A549 (cell line): ENCODE data around the gene TCF3. TPM values are rescaled to one million over a fixed set of nuclear protein-coding genes. Genes with fewer than 3 reads are reported as not detected.

Source experiments
- ATAC-seq, 2 experiments: fragments of 200-7000 bp in 1 of 2; fragments of >200 bp in 1 of 2; cut with Nextera tagmentation in 1 of 2; cut with Tn5 transposase in 1 of 2; 3 replicates each; pipeline versions ENCODE4 v1.8.0 to v1.9.1; 2018 to 2020; ENCODE audit warnings: mild to moderate bottlenecking in 1 of 2, moderate library complexity in 1 of 2
- CTCF ChIA-PET: fragments of 300-600 bp; sonication (Branson Sonifier 250); formaldehyde crosslinking; extraction: SDS; loops from one replicate; lab custom pipeline; 2021; ENCODE audit warnings: antibody characterized with exemption, inconsistent platforms; lab: Yijun Ruan, JAX
- POLR2A ChIA-PET: fragments of 350-600 bp; formaldehyde crosslinking; extraction: SDS; loops from one replicate; lab custom pipeline; 2021; ENCODE audit warnings: antibody characterized with exemption, inconsistent platforms; lab: Yijun Ruan, JAX
- DNase-seq, 2 experiments: peaks; one replicate each; pipeline versions ENCODE4 v3.0.0 to v3.0.0-alpha.2; 2011 to 2016; ENCODE audit warnings: low read depth in 1 of 2, low spot score in 1 of 2
- FAIRE-seq: peaks from 2 replicates; lab custom pipeline; 2011; peaks lifted over from hg19 to GRCh38; lab: Jason Lieb, UNC
- H3K27ac ChIP-seq, 2 experiments: fragments of >200 bp; sonication (Bioruptor Twin); formaldehyde crosslinking; 3 replicates each; pipeline ENCODE4 v1.5.1; 2016 to 2017
- H3K4me1 ChIP-seq: fragments of >200 bp; sonication (Bioruptor Twin); formaldehyde crosslinking; 3 replicates; pipeline ENCODE4 v1.6.1; 2016
- H3K4me2 ChIP-seq: fragments of >200 bp; sonication (Bioruptor Twin); formaldehyde crosslinking; 3 replicates; pipeline ENCODE4 v1.6.1; 2016
- H3K4me3 ChIP-seq: fragments of >200 bp; sonication (Bioruptor Twin); formaldehyde crosslinking; 3 replicates; pipeline ENCODE4 v1.5.1; 2016
- H3K9me3 ChIP-seq: fragments of >200 bp; sonication (Bioruptor Twin); formaldehyde crosslinking; 3 replicates; pipeline ENCODE4 v1.6.1; 2016
- ATOH8 ChIP-seq: fragments of 250-450 bp; sonication (Bioruptor Pico); IDR thresholded peaks from 2 replicates; pipeline ENCODE4 v1.5.0; 2020; ENCODE audit warnings: low read depth, mild to moderate bottlenecking, moderate library complexity
- BCL3 ChIP-seq: fragments of >200 bp; sonication (Bioruptor Twin); formaldehyde crosslinking; IDR thresholded peaks from 3 replicates; pipeline ENCODE4 v1.6.1; 2016
- CBX2 ChIP-seq: fragments of 200-600 bp; sonication (generic); IDR thresholded peaks from 2 replicates; pipeline ENCODE4 v1.6.1; 2016; ENCODE audit warnings: low read depth, mild to moderate bottlenecking, borderline replicate concordance
- EHF ChIP-seq: fragments of 250-450 bp; sonication (Bioruptor Pico); IDR thresholded peaks from 2 replicates; pipeline ENCODE4 v1.5.0; 2020; ENCODE audit warnings: mild to moderate bottlenecking
- EHMT2 ChIP-seq: fragments of 200-600 bp; sonication (generic); IDR thresholded peaks from 2 replicates; pipeline ENCODE4 v1.6.1; 2016; ENCODE audit warnings: antibody characterized with exemption, low read depth, mild to moderate bottlenecking, moderate library complexity
- FOSB ChIP-seq: fragments of 250-450 bp; sonication (Bioruptor Pico); IDR thresholded peaks from 2 replicates; pipeline ENCODE4 v1.5.0; 2020; ENCODE audit warnings: mild to moderate bottlenecking, moderate library complexity
- FOSL2 ChIP-seq, 2 experiments: fragments of 450-650 bp in 1 of 2; fragments of >200 bp in 1 of 2; sonication (Bioruptor Twin) in 1 of 2; formaldehyde crosslinking; IDR thresholded peaks; 2 replicates each; pipeline versions ENCODE4 v1.5.0 to v1.6.1; 2016 to 2020; ENCODE audit warnings: mild to moderate bottlenecking in 1 of 2, moderate library complexity in 1 of 2
- HDAC2 ChIP-seq: fragments of 200-600 bp; sonication (generic); IDR thresholded peaks from 2 replicates; pipeline ENCODE4 v1.6.1; 2016
- HMGXB4 ChIP-seq: fragments of 250-450 bp; sonication (Bioruptor Pico); IDR thresholded peaks from 2 replicates; pipeline ENCODE4 v1.5.0; 2021; ENCODE audit warnings: mild to moderate bottlenecking, moderate library complexity, borderline replicate concordance
- HOXA7 ChIP-seq: fragments of 250-450 bp; sonication (Bioruptor Pico); IDR thresholded peaks from 2 replicates; pipeline ENCODE4 v1.5.0; 2020; ENCODE audit warnings: mild to moderate bottlenecking, moderate library complexity
- HOXB5 ChIP-seq: fragments of 250-450 bp; sonication (Bioruptor Pico); IDR thresholded peaks from 2 replicates; pipeline ENCODE4 v1.5.0; 2020; ENCODE audit warnings: mild to moderate bottlenecking, moderate library complexity
- JUN ChIP-seq, 2 experiments: fragments of >200 bp; sonication (Bioruptor Twin); formaldehyde crosslinking; IDR thresholded peaks; 2 replicates in 1 of 2; 3 replicates in 1 of 2; pipeline ENCODE4 v1.6.1; 2016 to 2017
- JUNB ChIP-seq: fragments of >200 bp; sonication (Bioruptor Twin); formaldehyde crosslinking; IDR thresholded peaks from 2 replicates; pipeline ENCODE4 v1.6.1; 2016
- KDM5A ChIP-seq: fragments of 200-600 bp; sonication (generic); IDR thresholded peaks from 2 replicates; pipeline ENCODE4 v1.6.1; 2016; ENCODE audit warnings: antibody characterized with exemption, mild to moderate bottlenecking
- MAFK ChIP-seq: fragments of 450-650 bp; IDR thresholded peaks from 2 replicates; pipeline ENCODE4 v1.6.1; 2014; ENCODE audit not compliant: partially characterized antibody
- MAX ChIP-seq: IDR thresholded peaks from 2 replicates; pipeline ENCODE4 v1.6.1; 2012
- MYC ChIP-seq: IDR thresholded peaks from 2 replicates; pipeline ENCODE4 v1.6.1; 2012; ENCODE audit warnings: mild to moderate bottlenecking, inconsistent platforms, low read length, improper control_type of control experiment, borderline replicate concordance
- NPAS2 ChIP-seq: fragments of 250-450 bp; sonication (Bioruptor Pico); IDR thresholded peaks from 2 replicates; pipeline ENCODE4 v1.8.0; 2022; ENCODE audit warnings: mild to moderate bottlenecking, moderate library complexity, borderline replicate concordance
- POLR2A ChIP-seq: IDR thresholded peaks from 2 replicates; pipeline ENCODE4 v1.6.1; 2012; ENCODE audit warnings: mild to moderate bottlenecking, low read length
- POLR2AphosphoS2 ChIP-seq: conservative IDR thresholded peaks from 2 replicates; pipeline ENCODE4 v1.6.1; 2012; ENCODE audit warnings: low read length, improper control_type of control experiment, inconsistent platforms
- RAD21 ChIP-seq, 2 experiments: fragments of >200 bp in 1 of 2; sonication (Bioruptor Twin) in 1 of 2; formaldehyde crosslinking in 1 of 2; IDR thresholded peaks in 1 of 2; conservative IDR thresholded peaks in 1 of 2; 2 replicates in 1 of 2; 3 replicates in 1 of 2; pipeline ENCODE4 v1.6.1; 2012 to 2018; ENCODE audit warnings: inconsistent platforms in 1 of 2
- RARB ChIP-seq: fragments of 250-450 bp; sonication (Bioruptor Pico); IDR thresholded peaks from 2 replicates; pipeline ENCODE4 v1.8.0; 2021; ENCODE audit warnings: mild to moderate bottlenecking, moderate library complexity
- RFX5 ChIP-seq: fragments of 450-650 bp; IDR thresholded peaks from 2 replicates; pipeline ENCODE4 v1.7.1; 2014; ENCODE audit warnings: antibody characterized with exemption, mild to moderate bottlenecking, moderate library complexity
- TFCP2L1 ChIP-seq: fragments of 250-450 bp; sonication (Bioruptor Pico); IDR thresholded peaks from 2 replicates; pipeline ENCODE4 v1.5.0; 2021; ENCODE audit warnings: mild to moderate bottlenecking
- ZC3H11A ChIP-seq: fragments of 450-650 bp; IDR thresholded peaks from 2 replicates; pipeline ENCODE4 v1.6.1; 2014; ENCODE audit warnings: antibody characterized with exemption, mild to moderate bottlenecking
- ZFP36 ChIP-seq: fragments of 450-650 bp; IDR thresholded peaks from 2 replicates; pipeline ENCODE4 v1.6.1; 2014; ENCODE audit warnings: borderline replicate concordance; ENCODE audit not compliant: partially characterized antibody
- ZNF302 ChIP-seq: fragments of 250-450 bp; sonication (Bioruptor Pico); IDR thresholded peaks from 2 replicates; pipeline ENCODE4 v1.9.0; 2021; ENCODE audit warnings: inconsistent platforms, mild to moderate bottlenecking, moderate library complexity
- ZSCAN20 ChIP-seq: fragments of 250-450 bp; sonication (Bioruptor Pico); IDR thresholded peaks from 2 replicates; pipeline ENCODE4 v1.8.0; 2022; ENCODE audit warnings: mild to moderate bottlenecking, moderate library complexity
- WGBS: methylation state at CpG from one replicate; pipeline ENCODE4 v1.1.6; 2017; ENCODE audit errors: missing lambda C conversion rate; 5-methylcytosine and 5-hydroxymethylcytosine counted together
- polyA plus RNA-seq, 4 experiments: library from polyadenylated mRNA; depleted of rRNA in 3 of 4; stranded (reverse); fragments of >200 nt; fragmentation: RNase III in 1 of 4; extraction: RNeasy Plus Mini Kit Qiagen cat#74134 plus additional on column Dnase treatment in 1 of 4; gene quantifications; 2 replicates in 3 of 4; 3 replicates in 1 of 4; pipeline ENCODE4 v1.2.3, GENCODE V29; 2011 to 2017

Gene TCF3
- polyA plus RNA-seq, 2 of the 4 experiments (the other 2 are of a cell fraction), result 25.6 to 52.6 TPM

- peak overlapping the region; percentile 76 for H3K4me3 ChIP-seq
- ATAC-seq (peak; percentile 61 to 89), FAIRE-seq (no peak), DNase-seq (peak; percentile 50 to 69)
- ChIA-PET CTCF (interaction anchor here (0.6 to 3.8 kb wide), 4 partner anchors 20 to 106 kb away, joined by 3 to 19 read pairs (median 3); no protein-coding TSS in a partner anchor), POLR2A (interaction anchor here (0.6 to 1.0 kb wide), 2 partner anchors 12 to 27 kb away, joined by 3 to 4 read pairs; no protein-coding TSS in a partner anchor)
- H3K9me3 ChIP-seq, result no peaks in the 10 kb centered on the region
- peak overlapping the region; percentile 98 for H3K4me2 ChIP-seq
- WGBS, result 0% methylated on average over 2 of the region's 42 CpGs
- peak overlapping the region; percentile 82 to 92 for H3K27ac ChIP-seq
- TF ChIP-seq MAX (peak; percentile 27; the same call in 1 of the 2 replicates), EHMT2 (no peak), POLR2A (peak; percentile 24; the same call in 1 of the 2 replicates)
- H3K4me1 ChIP-seq, result peaks cover 4% of the 10 kb centered on the region; the same call in 1 of the 3 replicates
Measured at GRCh38 chr19:1566392-1567115, 85.9 kb downstream of the TCF3 start.

- H3K27ac ChIP-seq, result no peak overlapping the region
- no peak for FAIRE-seq
- H3K4me1 ChIP-seq, result no peaks in the 10 kb centered on the region
- 89% methylated on average over 6 of the region's 6 CpGs for WGBS
- no peak overlapping the region for H3K4me2 ChIP-seq
- TF ChIP-seq ZNF302 (CRISPR knock-in tag) (no peak), HMGXB4 (no peak), HOXB5 (CRISPR knock-in tag) (no peak), MYC (no peak), ZSCAN20 (CRISPR knock-in tag) (no peak), JUN (IDR thresholded peaks at IDR 0.05) (no peak), RARB (CRISPR knock-in tag) (no peak), MAFK (no peak), JUNB (no peak), KDM5A (no peak), FOSL2 (IDR thresholded peaks at IDR 0.05) (no peak), FOSL2 (CRISPR knock-in tag; IDR thresholded peaks at IDR 0.05) (no peak), NPAS2 (no peak), POLR2AphosphoS2 (no peak), BCL3 (no peak), RAD21 (conservative IDR thresholded peaks at IDR 0.05 in 1 of 2, IDR thresholded peaks at IDR 0.05 in 1 of 2) (no peak), HDAC2 (no peak)
- TF ChIP-seq, all 56 proteins: peak for 0
- ChIA-PET CTCF (interaction anchor here (1.1 to 1.3 kb wide), 2 partner anchors 12 to 17 kb away, joined by 3 to 8 read pairs; no protein-coding TSS in a partner anchor), POLR2A (no interaction called here)
- Histone ChIP-seq H3K4me3 (no peak overlapping the region), H3K9me3 (no peaks in the 10 kb centered on the region)
- DNase-seq (no peak), ATAC-seq (no peak)
Measured at GRCh38 chr19:1563251-1563650, 89.2 kb downstream of the TCF3 start.

- no peak for ATAC-seq
- DNase-seq, result no peak
- TF ChIP-seq HOXA7 (CRISPR knock-in tag) (no peak), EHF (no peak), ATOH8 (no peak), ZNF302 (CRISPR knock-in tag) (no peak), ZC3H11A (no peak), TFCP2L1 (CRISPR knock-in tag) (no peak), CBX2 (no peak), RFX5 (no peak), ZFP36 (no peak), EHMT2 (no peak), ZSCAN20 (CRISPR knock-in tag) (no peak), FOSB (CRISPR knock-in tag) (no peak)
- ChIA-PET CTCF (no interaction called here), POLR2A (no interaction called here)
- H3K4me1 ChIP-seq, result no peaks in the 10 kb centered on the region
- H3K27ac ChIP-seq, result no peak overlapping the region
- no peak for FAIRE-seq
- H3K4me2 ChIP-seq, result no peak overlapping the region
- 85% methylated on average over 8 of the region's 17 CpGs for WGBS
- H3K9me3 ChIP-seq, result no peaks in the 10 kb centered on the region
- no peak overlapping the region for H3K4me3 ChIP-seq
Measured at GRCh38 chr19:1561236-1561842, 91.1 kb downstream of the TCF3 start.
